HEK293 (cell line): ENCODE measurements around the gene TFPT.
A peak's percentile ranks its signal among the peaks of the same experiment; 100 is the strongest.

Experiments used
- CTCF ChIA-PET: fragments of 350-600 bp; formaldehyde crosslinking; extraction: SDS; loops from one replicate; lab custom pipeline; 2021; ENCODE audit warnings: antibody characterized with exemption; lab: Yijun Ruan, JAX
- POLR2A ChIA-PET: fragments of 300-600 bp; formaldehyde crosslinking; extraction: SDS; loops from one replicate; lab custom pipeline; 2020; ENCODE audit warnings: antibody characterized with exemption, inconsistent platforms; lab: Yijun Ruan, JAX
- H3K27ac ChIP-seq: fragments of 200-500 bp; sonication (Bioruptor generic); 2 replicates; pipeline ENCODE4 v1.5.1; 2014; ENCODE audit warnings: low read depth, low read length, control low read depth, inconsistent platforms; ENCODE audit errors: extremely low read depth
- H3K36me3 ChIP-seq, 2 experiments: fragments of 200-500 bp in 1 of 2; sonication (Bioruptor generic) in 1 of 2; 1 replicate in 1 of 2; 2 replicates in 1 of 2; pipeline ENCODE4 v1.5.1; 2014 to 2017; ENCODE audit warnings: inconsistent platforms in 2 of 2, low read length in 2 of 2; ENCODE audit not compliant: control insufficient read depth in 2 of 2, insufficient read depth in 1 of 2
- H3K4me1 ChIP-seq: fragments of 200-500 bp; sonication (Bioruptor generic); 2 replicates; pipeline ENCODE4 v1.5.1; 2014; ENCODE audit warnings: mild to moderate bottlenecking, low read length, inconsistent platforms; ENCODE audit not compliant: control insufficient read depth, insufficient read depth
- H3K4me3 ChIP-seq: 2 replicates; pipeline ENCODE4 v1.5.1; 2011; ENCODE audit warnings: low read depth, mild to moderate bottlenecking, control low read depth, low read length, moderate library complexity
- H3K9me3 ChIP-seq: fragments of 200-500 bp; sonication (Bioruptor generic); 2 replicates; pipeline ENCODE4 v1.5.1; 2014; ENCODE audit warnings: low read depth, low read length, inconsistent platforms; ENCODE audit not compliant: control insufficient read depth, insufficient read depth
- BCL6B ChIP-seq: fragments of 450-650 bp; formaldehyde crosslinking; IDR thresholded peaks from 2 replicates; pipeline ENCODE4 v1.5.1; 2017; ENCODE audit warnings: missing biosample characterization, missing genetic modification characterization
- EGR2 ChIP-seq: fragments of 450-650 bp; formaldehyde crosslinking; IDR thresholded peaks from 2 replicates; pipeline ENCODE4 v1.5.1; 2016; ENCODE audit warnings: low read depth, missing biosample characterization, missing genetic modification characterization
- GLIS2 ChIP-seq: fragments of 450-650 bp; formaldehyde crosslinking; IDR thresholded peaks from 2 replicates; pipeline ENCODE4 v1.5.1; 2016; ENCODE audit warnings: missing biosample characterization, missing genetic modification characterization
- HOXC10 ChIP-seq: sonication (generic); formaldehyde crosslinking; IDR thresholded peaks from 2 replicates; pipeline ENCODE4 v1.8.1; 2023; ENCODE audit warnings: mild to moderate bottlenecking, missing genetic modification reagents
- KLF9 ChIP-seq: fragments of 450-650 bp; formaldehyde crosslinking; IDR thresholded peaks from 2 replicates; pipeline ENCODE4 v1.5.1; 2016; ENCODE audit warnings: missing biosample characterization, missing genetic modification characterization, low read depth
- MZF1 ChIP-seq: fragments of 450-650 bp; formaldehyde crosslinking; IDR thresholded peaks from 2 replicates; pipeline ENCODE4 v1.5.1; 2017; ENCODE audit warnings: missing biosample characterization, missing genetic modification characterization, borderline replicate concordance
- PBX3 ChIP-seq: sonication (generic); formaldehyde crosslinking; IDR thresholded peaks from 2 replicates; pipeline ENCODE4 v1.8.1; 2022; ENCODE audit warnings: mild to moderate bottlenecking, moderate library complexity, missing genetic modification reagents
- PRDM10 ChIP-seq: fragments of 450-650 bp; formaldehyde crosslinking; IDR thresholded peaks from 2 replicates; pipeline ENCODE4 v1.5.1; 2016; ENCODE audit warnings: missing biosample characterization, missing genetic modification characterization
- SP2 ChIP-seq: fragments of 450-650 bp; formaldehyde crosslinking; IDR thresholded peaks from 2 replicates; pipeline ENCODE4 v1.5.1; 2016; ENCODE audit warnings: missing biosample characterization, missing genetic modification characterization
- TSHZ1 ChIP-seq: fragments of 450-650 bp; formaldehyde crosslinking; IDR thresholded peaks from 2 replicates; pipeline ENCODE4 v1.5.1; 2016; ENCODE audit warnings: missing biosample characterization, missing genetic modification characterization, borderline replicate concordance
- ZBTB48 ChIP-seq: fragments of 450-650 bp; formaldehyde crosslinking; IDR thresholded peaks from 2 replicates; pipeline ENCODE4 v1.5.1; 2016; ENCODE audit warnings: missing biosample characterization, missing genetic modification characterization
- ZFHX2 ChIP-seq: fragments of 450-650 bp; formaldehyde crosslinking; conservative IDR thresholded peaks from 2 replicates; pipeline ENCODE4 v1.5.1; 2016; ENCODE audit warnings: missing biosample characterization, missing genetic modification characterization
- ZNF133 ChIP-seq: fragments of 450-650 bp; formaldehyde crosslinking; IDR thresholded peaks from 2 replicates; pipeline ENCODE4 v1.5.1; 2016; ENCODE audit warnings: missing biosample characterization, missing genetic modification characterization
- ZNF138 ChIP-seq: fragments of 450-650 bp; formaldehyde crosslinking; IDR thresholded peaks from 2 replicates; pipeline ENCODE4 v1.5.1; 2016; ENCODE audit warnings: missing biosample characterization, missing genetic modification characterization, borderline replicate concordance
- ZNF19 ChIP-seq: fragments of 450-650 bp; formaldehyde crosslinking; IDR thresholded peaks from 2 replicates; pipeline ENCODE4; 2016; ENCODE audit warnings: missing biosample characterization, missing genetic modification characterization, low read depth
- ZNF2 ChIP-seq: fragments of 450-650 bp; formaldehyde crosslinking; IDR thresholded peaks from 2 replicates; pipeline ENCODE4 v1.5.1; 2016; ENCODE audit warnings: missing biosample characterization, missing genetic modification characterization
- ZNF223 ChIP-seq: fragments of 450-650 bp; formaldehyde crosslinking; IDR thresholded peaks from 2 replicates; pipeline ENCODE4 v1.5.1; 2016; ENCODE audit warnings: missing biosample characterization, missing genetic modification characterization
- ZNF24 ChIP-seq: fragments of 450-650 bp; formaldehyde crosslinking; IDR thresholded peaks from 2 replicates; pipeline ENCODE4 v1.5.1; 2016; ENCODE audit warnings: missing biosample characterization, missing genetic modification characterization
- ZNF311 ChIP-seq: fragments of 450-650 bp; formaldehyde crosslinking; IDR thresholded peaks from 2 replicates; pipeline ENCODE4 v1.5.1; 2017; ENCODE audit warnings: missing biosample characterization, missing genetic modification characterization, borderline replicate concordance
- ZNF354C ChIP-seq: fragments of 450-650 bp; formaldehyde crosslinking; IDR thresholded peaks from 2 replicates; pipeline ENCODE4 v1.5.1; 2016; ENCODE audit warnings: missing biosample characterization, missing genetic modification characterization, low read depth, borderline replicate concordance
- ZNF513 ChIP-seq: fragments of 450-650 bp; IDR thresholded peaks from 2 replicates; pipeline ENCODE4 v1.5.1; 2018; ENCODE audit warnings: missing biosample characterization, missing genetic modification characterization
- ZNF529 ChIP-seq: fragments of 450-650 bp; formaldehyde crosslinking; IDR thresholded peaks from 2 replicates; pipeline ENCODE4 v1.5.1; 2017; ENCODE audit warnings: missing genetic modification characterization, missing biosample characterization; ENCODE audit not compliant: insufficient replicate concordance
- ZNF530 ChIP-seq: fragments of 450-650 bp; formaldehyde crosslinking; IDR thresholded peaks from 2 replicates; pipeline ENCODE4 v1.5.1; 2016; ENCODE audit warnings: low read depth, missing biosample characterization, missing genetic modification characterization
- ZNF843 ChIP-seq: fragments of 450-650 bp; formaldehyde crosslinking; IDR thresholded peaks from 2 replicates; pipeline ENCODE4 v1.5.1; 2016; ENCODE audit warnings: missing biosample characterization, missing genetic modification characterization
- ZXDB ChIP-seq: fragments of 450-650 bp; formaldehyde crosslinking; IDR thresholded peaks from 2 replicates; pipeline ENCODE4 v1.5.1; 2016; ENCODE audit warnings: missing biosample characterization, missing genetic modification characterization

The TFPT gene

GRCh38 chr19:54136864-54137698 is 21.6 kb upstream of the TFPT start:
- H3K27ac ChIP-seq, result peak overlapping the region; percentile 88; the same call in 1 of the 2 replicates
- H3K4me1 ChIP-seq, result peaks cover 13% of the 10 kb centered on the region
- ChIA-PET POLR2A (interaction anchor here (0.6 to 5.5 kb wide), 33 partner anchors 9 to 1587 kb away, joined by 3 to 116 read pairs (median 6); partner anchors contain the start of genes LENG1, LENG8, LENG9 and MBOAT7), CTCF (interaction anchor here (0.6 to 1.7 kb wide), 9 partner anchors 14 to 240 kb away, joined by 3 to 6 read pairs (median 4); partner anchors contain the start of gene LENG1)
- H3K36me3 ChIP-seq, result peaks cover 7 to 36% of the 10 kb centered on the region in 2 experiments; a peak in 2 of 3 replicates
- H3K9me3 ChIP-seq, result peaks cover 2% of the 10 kb centered on the region
- H3K4me3 ChIP-seq, result peak overlapping the region; percentile 94
- TF ChIP-seq ZNF24 (tag by site-specific recombination), result peak; percentile 31; the same call in 1 of the 2 replicates
- peak; percentile 97 for TF ChIP-seq ZFHX2 (tag by site-specific recombination)
- TF ChIP-seq ZNF843 (tag by site-specific recombination), result no peak
- no peak for TF ChIP-seq BCL6B
- TF ChIP-seq ZBTB48 (tag by site-specific recombination), result peak; percentile 51; the same call in 1 of the 2 replicates
- peak; percentile 75; the same call in 1 of the 2 replicates for TF ChIP-seq KLF9 (tag by site-specific recombination)
- 0 out of 2 replicates have a peak, but pooled peaks have one; percentile 15 for TF ChIP-seq GLIS2
- no peak for TF ChIP-seq ZNF354C (tag by site-specific recombination)
- no peak for TF ChIP-seq ZNF223 (tag by site-specific recombination)
- TF ChIP-seq PRDM10, result peak; percentile 85
- peak; percentile 94 for TF ChIP-seq EGR2 (tag by site-specific recombination)
- peak; percentile 96; the same call in 1 of the 2 replicates for TF ChIP-seq PBX3 (CRISPR knock-in tag)
- no peak for TF ChIP-seq ZNF19 (tag by site-specific recombination)
- no peak for TF ChIP-seq ZNF311 (tag by site-specific recombination)
- TF ChIP-seq MZF1, result no peak
- 0 out of 2 replicates have a peak, but pooled peaks have one; percentile 45 for TF ChIP-seq HOXC10 (CRISPR knock-in tag)
- TF ChIP-seq ZNF133 (tag by site-specific recombination), result no peak
- TF ChIP-seq ZXDB (tag by site-specific recombination), result no peak
- TF ChIP-seq TSHZ1, result peak; percentile 55
- TF ChIP-seq SP2, result peak; percentile 94
- TF ChIP-seq ZNF138 (tag by site-specific recombination), result no peak
- TF ChIP-seq ZNF529, result no peak
- TF ChIP-seq ZNF530 (tag by site-specific recombination), result no peak
- TF ChIP-seq ZNF2, result no peak
- peak; percentile 95 for TF ChIP-seq ZNF513 (tag by site-specific recombination)
